ENCODE measurements around the gene ENPP3. TPM values are rescaled to one million over a fixed set of nuclear protein-coding genes. Genes with fewer than 3 reads are reported as not detected.

ENPP3 gene
- total RNA-seq, 2 experiments from 2014 or later, result 0.22 to 0.34 TPM

GRCh38 chr6:131656667-131657066 is 19.6 kb downstream of the ENPP3 start:
- H3K36me3 Mint-ChIP-seq (ENCODE audit: low read depth), result no peaks in the 10 kb centered on the region
- DNase-seq, result no peak
- no peaks in the 10 kb centered on the region for H3K27me3 ChIP-seq (ENCODE audit: control insufficient read depth in 1 of 2, insufficient read depth in 2 of 2, low read length in 2 of 2)
- no peak for TF ChIP-seq CTCF (IDR thresholded peaks at IDR 0.05)
- no peak overlapping the region for H3K4me3 Mint-ChIP-seq
- no peaks in the 10 kb centered on the region for H3K9me3 Mint-ChIP-seq
- intact Hi-C loops (cut with DNase I, micrococcal nuclease), result no loop called here
- no peaks in the 10 kb centered on the region for H3K4me1 Mint-ChIP-seq (ENCODE audit: low read depth)
- POLR2A ChIA-PET, result no interaction called here
- H3K9me3 ChIP-seq (ENCODE audit: control insufficient read depth in 1 of 2, insufficient read depth in 1 of 2, low read length in 2 of 2), result no peaks in the 10 kb centered on the region
- no peaks in the 10 kb centered on the region for H3K4me1 ChIP-seq (ENCODE audit: insufficient read depth, low read length)
- CTCF ChIA-PET, result no interaction called here
- H3K27ac ChIP-seq (ENCODE audit: low read depth in 1 of 2, low read length in 2 of 2), result no peak overlapping the region
- no peak for ATAC-seq (ENCODE audit: poor library complexity)
- no peaks in the 10 kb centered on the region for H3K36me3 ChIP-seq (ENCODE audit: insufficient read depth, low read length)
- H3K27ac Mint-ChIP-seq, result no peak overlapping the region
- H3K4me3 ChIP-seq (ENCODE audit: low read length), result no peak overlapping the region
- no peaks in the 10 kb centered on the region for H3K27me3 Mint-ChIP-seq

GRCh38 chr6:131657222-131657621 is 20.1 kb downstream of the ENPP3 start:
- no peak for ATAC-seq (ENCODE audit: poor library complexity)
- Mint-ChIP-seq H3K4me3 (no peak overlapping the region), H3K27me3 (no peaks in the 10 kb centered on the region), H3K27ac (no peak overlapping the region), H3K36me3 (ENCODE audit: low read depth) (no peaks in the 10 kb centered on the region), H3K9me3 (no peaks in the 10 kb centered on the region), H3K4me1 (ENCODE audit: low read depth) (no peaks in the 10 kb centered on the region)
- Histone ChIP-seq H3K27me3 (ENCODE audit: control insufficient read depth in 1 of 2, insufficient read depth in 2 of 2, low read length in 2 of 2) (no peaks in the 10 kb centered on the region), H3K27ac (ENCODE audit: low read depth in 1 of 2, low read length in 2 of 2) (no peak overlapping the region), H3K9me3 (ENCODE audit: control insufficient read depth in 1 of 2, insufficient read depth in 1 of 2, low read length in 2 of 2) (no peaks in the 10 kb centered on the region), H3K4me1 (ENCODE audit: insufficient read depth, low read length) (no peaks in the 10 kb centered on the region), H3K4me3 (ENCODE audit: low read length) (no peak overlapping the region), H3K36me3 (ENCODE audit: insufficient read depth, low read length) (no peaks in the 10 kb centered on the region)
- no peak for TF ChIP-seq CTCF (IDR thresholded peaks at IDR 0.05)
- intact Hi-C loops (cut with DNase I, micrococcal nuclease), result no loop called here
- ChIA-PET POLR2A (no interaction called here), CTCF (interaction anchor here (1.4 kb wide), 1 partner anchor 13 kb away, joined by 4 read pairs; no protein-coding TSS in a partner anchor)
- no peak for DNase-seq

GRCh38 chr6:131657630-131658111 is 20.6 kb downstream of the ENPP3 start:
- TF ChIP-seq CTCF (IDR thresholded peaks at IDR 0.05), result no peak
- no peaks in the 10 kb centered on the region for H3K9me3 Mint-ChIP-seq
- ATAC-seq (ENCODE audit: poor library complexity) (no peak), DNase-seq (no peak)
- H3K36me3 Mint-ChIP-seq (ENCODE audit: low read depth), result no peaks in the 10 kb centered on the region
- H3K4me1 ChIP-seq (ENCODE audit: insufficient read depth, low read length), result no peaks in the 10 kb centered on the region
- no peaks in the 10 kb centered on the region for H3K27me3 Mint-ChIP-seq
- no peaks in the 10 kb centered on the region for H3K4me1 Mint-ChIP-seq (ENCODE audit: low read depth)
- no peaks in the 10 kb centered on the region for H3K36me3 ChIP-seq (ENCODE audit: insufficient read depth, low read length)
- CTCF ChIA-PET, result interaction anchor here (1.4 kb wide), 1 partner anchor 12 kb away, joined by 4 read pairs; no protein-coding TSS in a partner anchor
- no peak overlapping the region for H3K4me3 ChIP-seq (ENCODE audit: low read length)
- intact Hi-C loops (cut with DNase I, micrococcal nuclease), result no loop called here
- POLR2A ChIA-PET, result no interaction called here
- H3K27me3 ChIP-seq (ENCODE audit: control insufficient read depth in 1 of 2, insufficient read depth in 2 of 2, low read length in 2 of 2), result no peaks in the 10 kb centered on the region
- no peak overlapping the region for H3K27ac Mint-ChIP-seq
- H3K27ac ChIP-seq (ENCODE audit: low read depth in 1 of 2, low read length in 2 of 2), result no peak overlapping the region
- H3K9me3 ChIP-seq (ENCODE audit: control insufficient read depth in 1 of 2, insufficient read depth in 1 of 2, low read length in 2 of 2), result no peaks in the 10 kb centered on the region
- no peak overlapping the region for H3K4me3 Mint-ChIP-seq

All from CD4-positive, alpha-beta T cell (primary cell).